ENCODE data around the gene PHLDB3. TPM values are rescaled to one million over a fixed set of nuclear protein-coding genes. Genes with fewer than 3 reads are reported as not detected.

Gene PHLDB3
- total RNA-seq, 1 experiment from 2014 or later, result 36.7 TPM

DNA sequence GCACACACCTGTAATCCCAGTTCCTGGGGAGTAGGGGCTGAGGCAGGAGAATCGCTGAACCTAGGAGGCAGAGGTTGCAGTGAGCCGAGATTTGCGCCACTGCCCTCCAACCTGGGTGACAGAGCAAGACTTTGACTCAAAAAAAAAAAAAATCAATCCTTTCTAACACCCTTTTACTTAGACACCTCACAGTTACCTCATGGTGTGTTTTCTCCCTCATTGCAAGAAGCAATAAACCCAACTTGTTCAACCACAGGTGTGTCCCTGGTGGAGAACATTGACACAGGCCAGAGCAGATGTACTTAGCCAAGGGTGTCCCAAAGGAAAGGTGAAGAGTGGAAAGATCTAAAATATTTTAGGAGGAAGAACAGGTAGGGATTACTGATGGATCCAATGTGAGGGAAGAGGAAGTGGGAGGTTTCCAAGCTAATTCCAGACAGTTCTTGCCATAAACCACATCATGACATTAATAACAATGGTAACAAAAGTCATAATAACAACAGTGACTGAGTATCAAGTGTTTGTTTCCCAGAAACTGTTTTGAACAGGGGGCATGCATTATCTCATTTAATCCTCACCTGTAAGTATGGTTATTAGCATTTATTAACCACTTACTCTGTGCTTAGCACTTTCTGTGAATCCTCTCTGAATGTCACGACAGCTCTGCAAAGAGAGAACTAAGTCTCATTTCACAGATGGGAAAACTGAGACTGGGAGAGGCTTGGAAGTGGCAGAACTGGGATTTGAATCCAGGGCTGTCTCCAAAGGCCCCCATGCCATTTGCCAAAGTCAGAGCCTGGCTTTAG, 36.0 kb downstream of the PHLDB3 start:
- intact Hi-C loops (cut with micrococcal nuclease; ENCODE audit: unreplicated experiment), result loop anchor here (5.0 kb wide), 1 partner anchor 49 kb away; no protein-coding TSS in a partner anchor
- H3K27me3 ChIP-seq (ENCODE audit: insufficient read depth, low read depth), result no peaks in the 10 kb centered on the region
- no peak overlapping the region; the same call in 1 of the 2 replicates for H2AFZ ChIP-seq
- H3K79me2 ChIP-seq (ENCODE audit: low read depth), result peaks cover 10% of the 10 kb centered on the region
- H3K9me2 ChIP-seq (ENCODE audit: insufficient read depth), result no peaks in the 10 kb centered on the region
- H4K20me1 ChIP-seq (ENCODE audit: insufficient read depth), result no peaks in the 10 kb centered on the region
- TF ChIP-seq, protein P1, sequence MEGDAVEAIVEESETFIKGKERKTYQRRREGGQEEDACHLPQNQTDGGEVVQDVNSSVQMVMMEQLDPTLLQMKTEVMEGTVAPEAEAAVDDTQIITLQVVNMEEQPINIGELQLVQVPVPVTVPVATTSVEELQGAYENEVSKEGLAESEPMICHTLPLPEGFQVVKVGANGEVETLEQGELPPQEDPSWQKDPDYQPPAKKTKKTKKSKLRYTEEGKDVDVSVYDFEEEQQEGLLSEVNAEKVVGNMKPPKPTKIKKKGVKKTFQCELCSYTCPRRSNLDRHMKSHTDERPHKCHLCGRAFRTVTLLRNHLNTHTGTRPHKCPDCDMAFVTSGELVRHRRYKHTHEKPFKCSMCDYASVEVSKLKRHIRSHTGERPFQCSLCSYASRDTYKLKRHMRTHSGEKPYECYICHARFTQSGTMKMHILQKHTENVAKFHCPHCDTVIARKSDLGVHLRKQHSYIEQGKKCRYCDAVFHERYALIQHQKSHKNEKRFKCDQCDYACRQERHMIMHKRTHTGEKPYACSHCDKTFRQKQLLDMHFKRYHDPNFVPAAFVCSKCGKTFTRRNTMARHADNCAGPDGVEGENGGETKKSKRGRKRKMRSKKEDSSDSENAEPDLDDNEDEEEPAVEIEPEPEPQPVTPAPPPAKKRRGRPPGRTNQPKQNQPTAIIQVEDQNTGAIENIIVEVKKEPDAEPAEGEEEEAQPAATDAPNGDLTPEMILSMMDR (conservative IDR thresholded peaks at IDR 0.05), result no peak
- TF ChIP-seq EZH2 (IDR thresholded peaks at IDR 0.05; ENCODE audit: low read depth), result no peak
- peaks cover 52% of the 10 kb centered on the region for H3K4me1 ChIP-seq (replicated peaks; ENCODE audit: insufficient read depth)
- H3K36me3 ChIP-seq (ENCODE audit: low read depth), result no peaks in the 10 kb centered on the region
- H3K4me2 ChIP-seq, result peak overlapping the region; percentile 65
- POLR2A ChIA-PET (ENCODE audit: unreplicated experiment), result interaction anchor here (0.5 to 0.7 kb wide), 3 partner anchors 23 to 227 kb away, joined by 3 to 4 read pairs (median 3); no protein-coding TSS in a partner anchor
- peak overlapping the region; percentile 92 for H3K27ac ChIP-seq
- peak in 1 of 2 experiments; percentile 52 for DNase-seq
- CTCF ChIA-PET, result no interaction called here
- H3K9me3 ChIP-seq (ENCODE audit: insufficient read depth, low read depth), result no peaks in the 10 kb centered on the region
- peaks cover 65% of the 10 kb centered on the region for H3F3A ChIP-seq (ENCODE audit: insufficient read depth, low read depth)
- no peak overlapping the region; the same call in 1 of the 2 replicates for H3K4me3 ChIP-seq
- no TSS peak for BruUV-seq (replicated peaks)

DNA sequence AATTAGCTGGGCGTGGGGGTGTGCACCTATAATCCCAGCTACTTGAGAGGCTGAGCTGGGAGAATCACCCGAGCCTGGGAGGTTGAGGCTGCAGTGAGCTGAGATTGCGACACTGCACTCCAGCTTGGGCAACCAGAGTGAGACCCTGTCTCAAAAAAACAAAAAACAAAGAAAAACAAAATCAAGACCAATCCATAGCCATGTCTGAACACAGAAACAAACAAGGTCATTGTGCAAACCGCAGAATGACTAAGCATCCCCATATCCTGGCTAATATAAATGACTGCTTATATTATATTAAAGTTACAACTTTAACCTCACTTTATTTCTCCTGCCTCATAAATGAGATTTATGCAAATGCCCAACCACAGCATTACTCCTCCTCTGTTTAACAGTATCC, 36.8 kb downstream of the PHLDB3 start:
- no peak overlapping the region; the same call in 1 of the 2 replicates for H2AFZ ChIP-seq
- peaks cover 56% of the 10 kb centered on the region for H3K4me1 ChIP-seq (replicated peaks; ENCODE audit: insufficient read depth)
- DNase-seq, result peak in 1 of 2 experiments; percentile 74

DNA sequence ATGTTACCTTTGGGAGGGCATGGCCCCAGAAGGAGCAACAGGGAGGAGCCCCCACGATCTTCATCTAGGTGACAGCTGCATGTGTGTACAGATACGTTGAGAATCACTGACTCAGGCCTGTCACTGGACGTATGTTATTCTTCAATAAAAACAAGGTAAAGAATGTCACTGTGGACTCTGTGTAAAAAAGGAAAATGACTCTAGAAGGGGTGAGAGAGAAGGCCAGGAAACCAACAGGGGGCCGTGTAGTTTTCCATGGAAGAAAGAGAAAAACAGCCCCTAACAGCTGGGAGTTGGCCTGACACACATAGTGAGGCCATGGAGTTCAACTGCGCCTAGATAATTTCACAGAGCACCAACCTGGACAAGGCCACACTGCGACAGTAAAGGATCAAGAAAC, 37.3 kb downstream of the PHLDB3 start:
- no peak for DNase-seq
- BruUV-seq (replicated peaks), result no TSS peak
- H2AFZ ChIP-seq, result no peak overlapping the region; the same call in 1 of the 2 replicates
- peak overlapping the region; percentile 92 for H3K27ac ChIP-seq
- peak overlapping the region; percentile 65 for H3K4me2 ChIP-seq
- ChIA-PET CTCF (no interaction called here), POLR2A (ENCODE audit: unreplicated experiment) (interaction anchor here (0.6 to 0.7 kb wide), 2 partner anchors 64 to 201 kb away, joined by 3 to 6 read pairs; no protein-coding TSS in a partner anchor)
- no peak overlapping the region for H3K4me3 ChIP-seq
- peaks cover 57% of the 10 kb centered on the region for H3K4me1 ChIP-seq (replicated peaks; ENCODE audit: insufficient read depth)
- peaks cover 5% of the 10 kb centered on the region; the same call in 1 of the 2 replicates for H3K36me3 ChIP-seq (ENCODE audit: low read depth)
- no peaks in the 10 kb centered on the region for H3K9me2 ChIP-seq (ENCODE audit: insufficient read depth)
- 0 out of 2 replicates have a peak, but pooled peaks cover 6% of the 10 kb centered on the region for H4K20me1 ChIP-seq (ENCODE audit: insufficient read depth)
- intact Hi-C loops (cut with micrococcal nuclease; ENCODE audit: unreplicated experiment), result loop anchor here (5.0 kb wide), 1 partner anchor 50 kb away; no protein-coding TSS in a partner anchor
- no peaks in the 10 kb centered on the region for H3K9me3 ChIP-seq (ENCODE audit: insufficient read depth, low read depth)
- TF ChIP-seq EZH2 (IDR thresholded peaks at IDR 0.05; ENCODE audit: low read depth), result no peak
- TF ChIP-seq, protein P1 (conservative IDR thresholded peaks at IDR 0.05), result no peak
- H3K27me3 ChIP-seq (ENCODE audit: insufficient read depth, low read depth), result no peaks in the 10 kb centered on the region
- peaks cover 72% of the 10 kb centered on the region for H3F3A ChIP-seq (ENCODE audit: insufficient read depth, low read depth)
- peaks cover 15% of the 10 kb centered on the region for H3K79me2 ChIP-seq (ENCODE audit: low read depth)

More for the DNA sequence above, 36.8 kb downstream of the PHLDB3 start:
- TF ChIP-seq EZH2 (IDR thresholded peaks at IDR 0.05; ENCODE audit: low read depth), result no peak
- TF ChIP-seq, protein P1 (conservative IDR thresholded peaks at IDR 0.05), result no peak
- no peaks in the 10 kb centered on the region for H3K9me2 ChIP-seq (ENCODE audit: insufficient read depth)
- 0 out of 2 replicates have a peak, but pooled peaks cover 4% of the 10 kb centered on the region for H4K20me1 ChIP-seq (ENCODE audit: insufficient read depth)
- peaks cover 3% of the 10 kb centered on the region; the same call in 1 of the 2 replicates for H3K36me3 ChIP-seq (ENCODE audit: low read depth)
- H3K27me3 ChIP-seq (ENCODE audit: insufficient read depth, low read depth), result no peaks in the 10 kb centered on the region
- peak overlapping the region; percentile 65 for H3K4me2 ChIP-seq
- intact Hi-C loops (cut with micrococcal nuclease; ENCODE audit: unreplicated experiment), result loop anchor here (5.0 kb wide), 1 partner anchor 50 kb away; no protein-coding TSS in a partner anchor
- peak overlapping the region; percentile 92 for H3K27ac ChIP-seq
- POLR2A ChIA-PET (ENCODE audit: unreplicated experiment), result interaction anchor here (0.6 to 0.7 kb wide), 2 partner anchors 63 to 202 kb away, joined by 3 to 6 read pairs; no protein-coding TSS in a partner anchor
- peaks cover 67% of the 10 kb centered on the region for H3F3A ChIP-seq (ENCODE audit: insufficient read depth, low read depth)
- BruUV-seq (replicated peaks), result no TSS peak
- peaks cover 14% of the 10 kb centered on the region for H3K79me2 ChIP-seq (ENCODE audit: low read depth)
- no peaks in the 10 kb centered on the region for H3K9me3 ChIP-seq (ENCODE audit: insufficient read depth, low read depth)
- no peak overlapping the region; the same call in 1 of the 2 replicates for H3K4me3 ChIP-seq
- CTCF ChIA-PET, result no interaction called here
